AG04450 (cell line): ENCODE measurements around the gene NDOR1. TPM values are rescaled to one million over a fixed set of nuclear protein-coding genes. Genes with fewer than 3 reads are reported as not detected.

Experiments used
- CTCF ChIA-PET: fragments of 300-600, 350-600 bp; formaldehyde crosslinking; extraction: SDS; loops from one replicate; lab custom pipeline; 2022; ENCODE audit warnings: antibody characterized with exemption, inconsistent platforms; lab: Charles Lee
- POLR2A ChIA-PET: fragments of 350-600 bp; formaldehyde crosslinking; extraction: SDS; loops from one replicate; lab custom pipeline; 2021; ENCODE audit warnings: antibody characterized with exemption, inconsistent platforms; lab: Yijun Ruan, JAX
- DNase-seq: peaks from one replicate; pipeline ENCODE4 v3.0.0-alpha.2; 2011; ENCODE audit warnings: low read depth, low spot score
- H3K27ac ChIP-seq: one replicate; pipeline ENCODE4 v1.5.1; 2012; ENCODE audit warnings: low read depth, low read length, control low read depth
- H3K27me3 ChIP-seq: one replicate; pipeline ENCODE4 v1.6.0; 2012; ENCODE audit warnings: low read length; ENCODE audit not compliant: control insufficient read depth, insufficient read depth
- H3K4me3 ChIP-seq: 2 replicates; pipeline ENCODE4 v1.5.1; 2011; ENCODE audit warnings: mild to moderate bottlenecking, low read depth, low read length, control low read depth
- H3K9me3 ChIP-seq: 2 replicates; pipeline ENCODE4 v1.5.1; 2012; ENCODE audit warnings: low read length; ENCODE audit not compliant: control insufficient read depth, insufficient read depth
- CTCF ChIP-seq: IDR thresholded peaks from 2 replicates; pipeline ENCODE4 v1.5.1; 2011; ENCODE audit warnings: low read depth, low read length, control low read depth, inconsistent platforms
- polyA plus RNA-seq: library from polyadenylated mRNA; depleted of rRNA; stranded (reverse); fragments of >200 nt; gene quantifications from 2 replicates; pipeline ENCODE4 v1.2.3, GENCODE V29; 2011

The NDOR1 gene
- polyA plus RNA-seq, 1 experiment, result 2.8 TPM

DNA sequence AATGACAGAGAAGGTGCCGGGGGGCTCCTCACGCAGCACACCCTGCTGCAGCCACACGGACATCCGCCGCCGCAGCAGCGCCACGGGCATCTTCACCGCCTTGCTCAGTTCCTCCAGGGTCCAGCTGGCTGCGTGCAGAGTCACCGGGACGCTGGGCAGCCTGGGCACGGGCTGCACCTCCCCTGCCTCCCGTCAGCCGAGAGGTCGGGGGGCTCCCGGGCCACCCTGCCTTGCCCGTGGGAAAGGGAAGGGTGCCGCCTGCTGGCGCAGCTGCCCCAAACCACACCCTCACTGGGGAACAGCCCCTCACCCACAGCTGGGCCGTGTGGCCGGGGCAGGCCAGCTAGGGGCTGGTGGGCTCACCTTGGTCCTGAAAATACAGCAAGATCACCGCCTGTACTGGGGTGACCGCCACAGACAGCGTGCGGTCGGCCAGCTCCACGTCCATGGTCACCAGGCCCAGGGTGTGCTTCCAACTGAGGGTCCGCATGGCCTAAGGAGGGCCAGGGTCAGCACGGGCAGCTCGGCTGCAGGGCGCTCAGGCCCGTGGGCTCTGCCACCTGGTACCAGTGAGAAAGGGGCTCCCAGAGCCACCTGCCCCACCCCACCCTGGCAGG lies 30.0 kb upstream of the NDOR1 start:
- no peak overlapping the region for H3K27ac ChIP-seq
- H3K4me3 ChIP-seq, result no peak overlapping the region
- TF ChIP-seq CTCF, result 0 out of 2 replicates have a peak, but pooled peaks have one; percentile 30
- DNase-seq, result no peak
- H3K9me3 ChIP-seq, result no peaks in the 10 kb centered on the region; the same call in 1 of the 2 replicates
- H3K27me3 ChIP-seq, result peaks cover 23% of the 10 kb centered on the region
- CTCF ChIA-PET, result interaction anchor here (1.7 kb wide), 1 partner anchor 61 kb away, joined by 4 read pairs; no protein-coding TSS in a partner anchor
- POLR2A ChIA-PET, result interaction anchor here (0.7 kb wide), 1 partner anchor 19 kb away, joined by 9 read pairs; no protein-coding TSS in a partner anchor

DNA sequence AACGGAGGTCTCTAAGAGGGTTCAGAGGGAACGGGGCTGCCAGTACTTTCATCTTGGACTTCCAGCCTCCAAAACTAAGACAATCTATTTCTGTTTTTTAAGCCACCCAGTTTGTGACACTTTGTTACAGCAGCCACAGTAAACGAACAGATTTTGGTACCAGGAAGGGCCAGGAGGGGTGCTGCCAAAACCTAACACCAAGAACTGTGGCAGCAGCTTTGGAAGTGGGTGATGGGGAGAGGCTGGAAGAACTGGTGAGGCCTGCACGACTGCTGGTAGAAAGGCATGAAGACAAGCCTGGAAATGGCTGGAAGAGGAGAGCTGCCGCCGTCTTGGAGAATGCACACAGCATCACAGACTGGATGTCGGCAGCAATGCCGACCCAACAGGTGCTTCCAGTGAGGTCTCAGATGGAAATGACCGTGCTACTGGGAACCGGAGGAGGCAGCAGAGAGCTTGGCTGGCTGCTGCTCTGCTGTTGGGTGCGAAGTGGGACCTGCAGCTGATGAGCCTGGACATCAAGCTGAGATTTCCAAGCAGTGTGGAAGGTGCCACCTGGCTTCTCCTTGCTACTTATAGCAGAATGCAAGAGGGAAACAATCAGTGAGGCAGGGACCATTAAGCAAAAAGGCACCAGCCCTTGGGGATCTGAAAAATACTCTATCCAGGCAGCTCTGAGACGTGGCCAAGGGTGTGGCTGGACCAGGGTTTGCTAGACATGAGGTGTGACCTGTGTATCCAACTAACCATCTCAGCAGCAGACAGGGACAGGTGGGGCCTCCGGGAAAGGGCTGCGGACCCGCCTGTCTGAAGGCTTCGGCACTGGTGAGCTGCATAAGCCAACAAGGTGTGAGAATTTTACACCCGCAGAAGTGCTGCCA lies 29.0 kb upstream of the NDOR1 start:
- ChIA-PET POLR2A (interaction anchor here (0.5 to 1.0 kb wide), 3 partner anchors 12 to 134 kb away, joined by 3 to 10 read pairs (median 3); partner anchors contain the start of gene SSNA1), CTCF (interaction anchor here (0.6 to 1.7 kb wide), 4 partner anchors 13 to 77 kb away, joined by 3 to 8 read pairs (median 4); no protein-coding TSS in a partner anchor)
- no peaks in the 10 kb centered on the region; the same call in 1 of the 2 replicates for H3K9me3 ChIP-seq
- TF ChIP-seq CTCF, result peak; percentile 69
- no peak overlapping the region for H3K4me3 ChIP-seq
- H3K27ac ChIP-seq, result no peak overlapping the region
- peaks cover 14% of the 10 kb centered on the region for H3K27me3 ChIP-seq
- no peak for DNase-seq

- CTCF ChIA-PET, result no interaction called here
- no peak for DNase-seq
- POLR2A ChIA-PET, result interaction anchor here (1.2 kb wide), 1 partner anchor 11 kb away, joined by 3 read pairs; no protein-coding TSS in a partner anchor
- Histone ChIP-seq H3K9me3 (no peaks in the 10 kb centered on the region; the same call in 1 of the 2 replicates), H3K27me3 (peaks cover 5% of the 10 kb centered on the region), H3K4me3 (no peak overlapping the region), H3K27ac (no peak overlapping the region)
- no peak for TF ChIP-seq CTCF
Measured at GRCh38 chr9:137178201-137178938, 27.1 kb upstream of the NDOR1 start.

DNA sequence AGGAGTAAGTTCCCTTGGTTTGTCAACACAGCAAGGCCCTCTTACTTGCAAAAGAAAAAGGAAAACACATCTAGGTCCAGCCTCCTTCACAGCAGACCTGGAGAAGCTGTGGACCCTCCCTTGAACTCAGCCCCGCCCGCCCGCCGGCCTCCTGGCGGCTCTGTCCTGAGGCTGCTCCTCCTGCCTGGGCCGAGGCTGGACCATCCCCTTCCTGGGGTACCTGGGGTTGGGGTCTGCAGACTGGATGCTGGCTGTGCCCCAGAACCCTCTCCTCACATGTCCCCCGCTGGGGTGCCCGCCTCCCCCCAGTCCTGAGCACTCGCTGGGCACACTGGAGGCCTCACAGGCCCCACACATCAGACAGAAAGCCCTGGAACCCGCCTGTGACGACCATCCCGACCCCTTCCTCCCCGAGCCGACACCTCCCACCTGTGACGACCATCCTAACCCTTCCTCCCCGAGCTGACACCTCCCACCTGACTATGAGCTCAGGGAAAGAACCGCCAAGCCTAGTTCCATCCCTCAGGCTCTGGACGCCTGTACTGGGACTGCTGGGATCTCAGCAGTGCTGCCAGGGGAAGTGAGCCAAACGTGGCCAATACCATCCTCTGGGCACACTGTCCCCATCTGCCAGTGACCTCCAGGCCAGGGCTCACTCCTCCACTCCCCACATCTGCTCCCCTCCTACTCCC lies 26.4 kb upstream of the NDOR1 start:
- ChIA-PET CTCF (no interaction called here), POLR2A (interaction anchor here (1.2 kb wide), 1 partner anchor 10 kb away, joined by 3 read pairs; no protein-coding TSS in a partner anchor)
- Histone ChIP-seq H3K9me3 (no peaks in the 10 kb centered on the region; the same call in 1 of the 2 replicates), H3K4me3 (no peak overlapping the region), H3K27ac (no peak overlapping the region), H3K27me3 (peaks cover 5% of the 10 kb centered on the region)
- DNase-seq, result no peak
- TF ChIP-seq CTCF, result no peak
